Sigmoid colon (tissue), 4 donors: Measurements from ENCODE around the gene COX4I1.

ENCODE experiments used
- CTCF ChIP-seq, 4 experiments: fragments of 450-650 bp in 3 of 4; fragments of 200-600 bp in 1 of 4; IDR thresholded peaks; one replicate each; pipeline ENCODE4 v1.5.1; 2016 to 2019; ENCODE audit warnings: antibody characterized with exemption in 4 of 4, mild to moderate bottlenecking in 3 of 4, moderate library complexity in 2 of 4
- POLR2AphosphoS5 ChIP-seq, 4 donors: sonication (generic); formaldehyde crosslinking; IDR thresholded peaks; one replicate each; pipeline ENCODE4 v1.6.1; 2017; ENCODE audit warnings: antibody characterized with exemption in 4 of 4

- TF ChIP-seq CTCF (IDR thresholded peaks at IDR 0.05) (no peak), POLR2AphosphoS5 (IDR thresholded peaks at IDR 0.05) (no peak)
Measured at GRCh38 chr16:85847681-85848601, 48.4 kb downstream of the COX4I1 start.
